AG10803 (cell line): ENCODE results near the gene TPGS1.

ENCODE experiments used
- DNase-seq: peaks from one replicate; pipeline ENCODE4 v3.0.0; 2010; ENCODE audit warnings: low read depth
- H3K4me3 ChIP-seq: 2 replicates; pipeline ENCODE4 v1.5.1; 2011; ENCODE audit warnings: mild to moderate bottlenecking, low read length, control low read depth
- TF ChIP-seq, protein P1 (sequence below): conservative IDR thresholded peaks from 2 replicates; pipeline ENCODE4 v1.5.1; 2011; ENCODE audit warnings: mild to moderate bottlenecking, low read length, control low read depth, inconsistent platforms

The TPGS1 gene

GRCh38 chr19:547836-548720, 40.8 kb downstream of the TPGS1 start:
- TF ChIP-seq, protein P1, sequence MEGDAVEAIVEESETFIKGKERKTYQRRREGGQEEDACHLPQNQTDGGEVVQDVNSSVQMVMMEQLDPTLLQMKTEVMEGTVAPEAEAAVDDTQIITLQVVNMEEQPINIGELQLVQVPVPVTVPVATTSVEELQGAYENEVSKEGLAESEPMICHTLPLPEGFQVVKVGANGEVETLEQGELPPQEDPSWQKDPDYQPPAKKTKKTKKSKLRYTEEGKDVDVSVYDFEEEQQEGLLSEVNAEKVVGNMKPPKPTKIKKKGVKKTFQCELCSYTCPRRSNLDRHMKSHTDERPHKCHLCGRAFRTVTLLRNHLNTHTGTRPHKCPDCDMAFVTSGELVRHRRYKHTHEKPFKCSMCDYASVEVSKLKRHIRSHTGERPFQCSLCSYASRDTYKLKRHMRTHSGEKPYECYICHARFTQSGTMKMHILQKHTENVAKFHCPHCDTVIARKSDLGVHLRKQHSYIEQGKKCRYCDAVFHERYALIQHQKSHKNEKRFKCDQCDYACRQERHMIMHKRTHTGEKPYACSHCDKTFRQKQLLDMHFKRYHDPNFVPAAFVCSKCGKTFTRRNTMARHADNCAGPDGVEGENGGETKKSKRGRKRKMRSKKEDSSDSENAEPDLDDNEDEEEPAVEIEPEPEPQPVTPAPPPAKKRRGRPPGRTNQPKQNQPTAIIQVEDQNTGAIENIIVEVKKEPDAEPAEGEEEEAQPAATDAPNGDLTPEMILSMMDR, result no peak
- H3K4me3 ChIP-seq, result no peak overlapping the region
- no peak for DNase-seq

GRCh38 chr19:548886-549830, 41.9 kb downstream of the TPGS1 start:
- DNase-seq, result no peak
- H3K4me3 ChIP-seq, result no peak overlapping the region
- TF ChIP-seq, protein P1, result no peak

DNA sequence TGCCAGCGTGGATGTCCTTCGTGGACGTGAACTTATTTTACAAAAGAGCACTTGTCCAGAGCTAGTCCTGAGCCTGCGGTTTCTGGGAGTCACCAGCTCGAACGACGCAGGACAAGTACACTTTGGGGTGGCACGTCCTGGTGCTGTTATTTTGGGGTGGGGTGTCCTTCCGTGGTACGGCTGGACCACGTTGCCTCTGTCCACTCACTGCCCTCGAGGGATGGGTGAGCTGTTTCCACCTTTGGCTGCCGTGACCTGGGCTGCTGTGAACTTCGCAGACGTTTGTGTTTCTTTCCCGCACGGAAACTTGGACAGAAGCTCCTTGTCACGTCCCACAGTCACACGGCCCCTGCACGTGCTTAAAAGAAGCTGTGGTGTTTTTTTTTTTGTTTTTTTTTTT, 47.5 kb downstream of the TPGS1 start:
- TF ChIP-seq, protein P1, result no peak
- DNase-seq, result no peak
- no peak overlapping the region for H3K4me3 ChIP-seq

- no peak for DNase-seq
- no peak overlapping the region for H3K4me3 ChIP-seq
- TF ChIP-seq, protein P1, result no peak
Measured at GRCh38 chr19:555474-555808, 48.1 kb downstream of the TPGS1 start.

- TF ChIP-seq, protein P1, result no peak
- H3K4me3 ChIP-seq, result no peak overlapping the region
- DNase-seq, result no peak
Measured at GRCh38 chr19:556611-557382, 49.5 kb downstream of the TPGS1 start.

- TF ChIP-seq, protein P1, result no peak
- H3K4me3 ChIP-seq, result no peak overlapping the region
- DNase-seq, result no peak
Measured at GRCh38 chr19:558770-559439, 51.6 kb downstream of the TPGS1 start.
